Hippocampal formation (tissue), 2 donors: ENCODE measurements around the gene PAM.

Source experiments
- DNase-seq, 2 donors: peaks; one replicate each; lab custom pipeline; 2025; lab: John Stamatoyannopoulos, UW

PAM gene

DNA sequence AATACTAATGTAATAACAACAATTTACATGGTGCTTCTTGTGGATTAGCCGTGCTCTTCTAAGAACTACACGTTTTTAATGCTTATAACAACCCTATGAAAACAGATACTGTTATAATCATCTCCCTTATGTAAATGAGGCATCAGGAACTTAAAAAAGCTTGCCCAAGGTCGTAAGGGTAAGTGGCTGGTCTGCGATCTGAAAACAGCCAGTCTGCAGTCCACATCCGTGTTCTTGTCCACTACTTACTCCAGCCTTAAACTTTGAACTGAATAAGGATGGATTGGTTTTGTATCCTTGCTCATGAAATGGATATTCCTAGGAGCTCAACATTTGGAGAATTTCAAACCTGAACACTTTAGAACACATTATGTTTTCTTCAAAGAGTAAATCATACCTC is 26.7 kb downstream of the PAM start:
- DNase-seq = no peak

DNA sequence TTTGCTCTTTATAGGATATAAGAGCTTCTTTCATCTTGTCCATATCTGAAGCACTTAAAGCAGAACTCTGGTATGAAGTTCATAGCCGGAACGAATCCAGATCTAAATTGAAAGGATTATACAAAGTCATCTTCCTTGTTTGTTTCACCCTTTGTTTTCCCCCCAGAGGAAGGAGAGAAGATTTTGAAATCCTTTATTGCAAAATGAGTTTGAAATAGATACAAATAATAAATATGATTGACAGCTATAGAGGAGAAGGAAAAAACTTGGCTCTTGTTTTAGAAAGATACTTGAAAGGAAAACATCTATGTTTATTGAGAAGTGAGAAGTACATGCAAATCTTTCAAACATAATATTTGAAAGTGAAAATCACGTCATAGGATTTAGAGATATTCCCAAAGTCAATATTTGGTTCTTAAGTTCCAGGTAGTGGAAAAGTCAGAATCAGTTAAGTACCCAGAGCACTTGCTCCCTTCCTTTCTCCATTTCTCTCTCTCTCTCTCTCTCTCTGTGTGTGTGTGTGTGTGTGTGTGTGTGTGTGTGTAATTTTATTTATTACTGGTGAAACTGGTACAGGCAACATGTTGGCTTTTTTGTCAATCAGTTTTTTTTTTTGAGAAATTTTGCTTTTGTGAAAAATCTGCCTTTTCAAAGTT is 27.2 kb downstream of the PAM start:
- no peak for DNase-seq

DNA sequence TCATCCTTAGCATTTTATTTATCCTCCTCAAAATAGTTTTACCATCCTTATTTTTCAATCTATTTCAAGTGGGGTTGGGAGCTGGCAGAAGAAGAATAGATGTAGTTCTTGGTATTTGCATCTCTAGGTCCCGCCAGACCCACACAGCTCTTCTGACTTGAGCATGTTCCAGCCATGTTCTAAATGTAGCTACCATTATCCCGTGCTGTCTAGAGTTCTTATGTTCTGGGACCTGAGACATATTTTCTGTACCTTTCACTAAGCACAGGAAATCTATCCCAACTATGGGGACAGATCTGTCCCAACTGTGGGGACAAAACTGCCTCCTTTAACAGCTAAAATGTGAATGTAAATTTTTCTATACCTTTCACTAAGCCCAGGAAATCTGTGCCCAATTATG is 32.0 kb downstream of the PAM start:
- no peak for DNase-seq

DNA sequence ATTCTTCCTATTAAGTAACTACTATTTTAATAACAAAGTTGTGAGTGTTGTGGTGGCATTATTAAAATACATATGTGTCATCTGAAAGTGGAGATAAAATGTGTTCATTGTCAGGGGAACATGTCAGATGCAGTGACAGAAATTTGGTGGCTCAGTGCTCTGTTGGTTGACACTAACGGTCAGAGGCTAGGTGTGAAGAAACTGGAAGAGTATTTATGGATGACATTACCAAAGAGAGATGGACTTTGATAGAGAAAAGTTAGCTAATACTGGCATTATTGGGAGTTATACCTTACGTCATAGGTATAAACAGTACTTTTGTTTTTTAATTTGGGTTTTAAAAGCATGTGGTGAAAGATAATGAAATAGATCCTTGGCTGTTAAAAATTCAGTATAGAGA is 33.7 kb downstream of the PAM start:
- DNase-seq = no peak

DNA sequence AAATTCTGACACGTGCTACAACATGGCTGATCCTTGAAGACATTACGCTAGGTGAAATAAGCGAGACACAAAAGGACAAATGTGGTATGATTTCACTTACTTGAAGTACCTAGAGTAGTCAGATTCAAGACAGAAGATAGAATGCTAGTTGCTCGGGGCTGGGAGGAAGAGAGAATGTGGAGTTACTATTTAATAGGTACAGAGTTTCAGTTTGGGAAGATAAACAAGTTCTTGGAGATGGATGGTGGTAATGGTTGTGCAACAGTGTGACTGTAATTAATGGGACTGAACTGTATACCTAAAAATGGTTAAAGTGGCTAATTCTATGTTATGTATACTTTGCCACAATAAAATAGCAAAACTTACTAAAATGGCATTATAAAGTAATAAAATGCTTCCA is 34.4 kb downstream of the PAM start:
- DNase-seq = no peak

DNA sequence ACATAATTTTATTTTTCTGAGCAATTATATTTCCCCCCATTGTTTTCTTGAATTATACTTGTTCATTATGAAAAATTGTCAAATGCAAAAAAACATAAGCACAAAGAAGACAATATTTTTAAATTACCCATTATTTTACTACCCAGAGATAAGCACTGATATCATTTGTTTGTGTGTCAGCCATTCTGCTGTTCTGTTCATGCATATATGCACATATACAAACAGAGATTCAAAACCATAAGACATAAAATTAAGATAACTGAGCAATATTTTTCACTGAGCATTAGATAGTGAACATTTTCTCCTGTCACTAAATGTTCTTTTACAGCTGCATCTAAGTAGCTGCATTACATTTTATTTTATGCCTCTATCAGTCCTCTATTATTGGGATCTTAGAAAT is 35.6 kb downstream of the PAM start:
- DNase-seq = no peak

DNA sequence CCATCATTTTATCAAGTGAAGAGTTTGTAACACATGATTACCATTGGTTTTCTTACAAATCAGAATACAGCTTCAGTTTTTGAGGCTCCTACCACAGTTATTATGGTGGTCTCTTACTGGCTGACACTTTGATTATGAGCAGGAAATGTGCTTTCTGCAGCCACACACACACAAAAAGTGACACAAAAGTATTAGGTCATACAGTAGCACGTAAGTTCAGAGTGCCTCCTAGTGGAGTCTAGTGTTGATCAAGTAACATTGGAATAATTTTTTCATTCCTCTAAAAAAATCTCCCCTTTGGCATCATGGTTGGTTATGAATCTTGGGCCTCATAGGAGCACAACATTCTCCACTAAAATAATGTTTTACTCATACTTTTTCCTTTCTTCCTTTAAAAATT is 37.6 kb downstream of the PAM start:
- DNase-seq = no peak

DNA sequence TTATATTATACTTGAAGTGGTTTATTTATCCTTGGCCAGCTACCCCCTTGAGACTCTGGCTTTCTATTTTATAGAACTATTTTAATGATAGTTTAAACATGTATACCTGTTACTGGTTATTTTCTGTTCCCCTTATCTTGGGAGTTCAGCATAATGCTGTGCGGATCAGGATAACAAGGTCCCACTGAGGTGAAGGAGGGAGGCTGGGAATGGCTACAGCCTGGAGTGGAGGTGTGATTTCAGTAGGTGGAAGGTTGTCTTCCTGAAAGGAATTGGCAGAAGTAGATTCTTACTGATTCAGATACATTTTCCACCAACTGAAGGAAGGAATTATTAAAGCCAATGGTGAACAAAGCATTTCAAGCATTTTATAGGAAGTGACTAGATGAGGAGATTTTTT is 38.9 kb downstream of the PAM start:
- no peak for DNase-seq

DNA sequence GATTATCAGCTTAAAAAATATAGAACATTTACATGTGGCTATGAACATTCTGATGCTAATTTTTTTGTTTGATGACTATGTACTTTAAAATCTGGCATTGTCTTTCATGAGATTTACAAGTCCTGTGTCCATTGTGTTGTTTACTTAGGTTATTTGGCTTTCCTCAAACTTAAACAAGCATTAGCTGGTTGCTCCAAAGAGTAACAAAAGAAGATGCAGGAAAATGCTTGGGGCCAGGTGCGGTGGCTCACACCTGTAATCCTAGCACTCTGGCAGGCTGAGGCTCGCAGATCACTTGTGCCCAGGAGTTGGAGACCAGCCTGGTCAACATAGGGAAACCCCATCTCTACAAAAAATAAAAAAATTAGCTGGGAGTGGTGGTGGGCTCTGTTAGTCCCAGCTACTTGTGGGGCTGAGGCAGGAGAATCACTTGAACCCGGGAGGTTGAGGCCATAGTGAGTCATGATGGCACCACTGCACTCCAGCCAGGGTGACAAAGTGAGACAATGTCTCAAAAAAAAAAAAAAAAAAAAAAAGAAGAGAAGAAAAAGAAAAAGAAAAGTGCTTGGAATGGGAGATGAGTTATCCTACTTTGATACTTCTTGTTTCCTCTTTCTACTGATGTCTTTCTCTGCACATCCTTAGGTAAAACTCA is 39.7 kb downstream of the PAM start:
- no peak for DNase-seq

DNA sequence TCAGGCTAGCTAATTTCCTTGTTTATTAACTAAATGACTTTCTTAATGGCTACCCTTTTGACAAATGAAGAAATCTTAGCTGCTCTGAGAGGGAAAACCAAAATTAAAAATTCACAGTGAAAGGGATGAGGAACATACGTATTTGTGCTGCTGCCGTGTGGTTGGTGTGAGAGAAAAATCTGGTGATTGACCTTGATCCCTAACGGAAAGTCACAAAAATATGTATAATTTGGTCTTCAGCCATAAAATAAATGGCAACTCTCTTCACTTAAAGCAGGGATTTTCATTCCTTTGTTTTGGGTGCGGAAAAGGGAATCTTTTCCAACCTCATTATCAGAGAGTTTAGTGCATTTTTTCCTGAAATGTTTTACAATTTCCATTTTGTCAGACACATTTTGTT is 40.4 kb downstream of the PAM start:
- no peak for DNase-seq

DNA sequence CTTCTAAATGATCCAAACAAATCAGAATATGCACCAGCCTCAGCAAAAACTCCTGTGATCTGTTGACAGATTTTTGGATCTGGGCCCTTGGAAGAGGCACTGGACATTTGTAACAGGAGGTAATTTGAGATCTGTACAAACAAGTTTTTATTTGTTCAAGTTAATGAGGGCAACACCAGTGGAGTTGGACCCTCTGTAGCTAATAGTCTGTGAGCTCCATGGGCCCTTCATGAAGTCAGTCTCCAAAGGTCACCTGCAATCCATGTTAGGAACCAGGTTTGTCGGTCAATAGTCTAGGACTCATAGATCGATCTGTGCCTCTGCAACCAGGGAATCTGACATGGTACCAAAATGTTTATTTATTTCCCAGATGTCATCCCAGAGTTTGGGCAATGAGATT is 40.9 kb downstream of the PAM start:
- no peak for DNase-seq

DNA sequence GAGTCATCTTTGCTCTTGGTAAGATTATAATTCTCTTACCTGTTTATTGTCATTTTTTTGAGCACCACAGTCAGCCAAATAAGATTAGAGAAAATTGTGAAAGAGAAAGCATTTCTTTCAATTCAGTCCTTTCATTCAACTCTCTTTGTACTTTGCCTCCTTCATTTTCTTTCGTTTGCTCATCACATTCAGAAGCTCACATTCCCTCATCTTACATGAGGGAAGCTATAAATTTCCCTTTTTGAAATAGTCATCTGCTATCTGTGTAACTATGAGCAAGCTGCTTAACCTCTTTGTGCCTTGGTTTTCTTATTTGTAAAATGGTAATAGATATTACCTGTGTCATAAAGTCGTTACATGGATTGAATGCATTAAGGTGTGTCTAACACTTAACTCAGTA is 41.4 kb downstream of the PAM start:
- DNase-seq = no peak

DNA sequence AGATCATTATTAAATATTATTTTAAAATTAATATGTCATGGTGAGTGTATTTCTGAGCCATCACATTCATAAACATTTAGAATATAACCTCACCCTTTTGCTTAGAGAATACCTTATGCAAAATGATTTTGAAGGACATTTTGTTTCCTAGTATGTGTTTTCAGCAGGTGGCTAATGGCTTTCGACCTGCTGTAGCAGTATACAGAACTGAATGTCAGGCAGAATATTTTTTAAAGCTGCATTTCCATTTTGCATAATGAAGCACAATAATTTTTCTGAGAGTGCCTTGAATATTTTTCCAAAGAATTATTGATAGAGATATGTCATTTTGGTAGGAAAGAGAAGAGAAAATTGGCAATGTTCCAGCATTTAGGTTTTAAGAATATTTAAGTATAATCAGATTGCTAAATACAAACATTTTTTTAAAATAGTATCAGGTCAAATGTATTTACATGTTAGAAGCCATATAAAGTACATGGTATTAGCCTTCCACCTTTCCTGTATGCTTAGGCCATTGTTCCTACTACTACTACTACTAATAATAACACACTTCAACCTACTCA is 42.3 kb downstream of the PAM start:
- DNase-seq = no peak

DNA sequence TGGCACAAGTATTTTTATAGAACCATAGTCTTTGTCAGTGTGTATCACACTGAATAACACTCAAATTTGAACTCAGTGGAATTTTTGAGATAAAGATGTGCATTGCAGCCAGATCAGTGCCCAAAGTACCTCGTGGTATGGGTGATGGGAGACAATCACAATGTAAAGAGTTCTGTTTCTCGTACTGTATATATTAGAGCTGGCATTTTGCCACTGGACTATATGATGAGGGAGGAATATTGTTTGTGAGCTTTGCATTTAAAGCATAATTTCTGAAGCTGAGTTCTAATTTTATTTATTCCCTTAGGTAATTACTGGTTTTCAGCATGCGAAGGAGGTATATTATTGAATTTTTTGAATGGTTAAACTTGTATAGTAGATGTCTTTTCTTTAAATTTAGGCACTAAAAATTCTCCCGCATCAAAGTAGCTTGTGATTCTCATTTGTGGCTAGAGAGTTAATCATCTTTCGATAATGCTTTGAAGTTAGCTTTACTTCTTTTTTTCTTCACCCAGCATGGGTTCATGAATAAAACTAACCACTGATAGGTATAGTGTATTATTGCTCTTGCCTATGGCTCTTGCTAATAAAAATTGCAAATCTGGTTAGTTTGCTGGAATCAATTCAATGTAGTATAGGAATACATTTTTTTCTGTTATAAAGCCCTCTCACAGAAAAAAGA is 43.1 kb downstream of the PAM start:
- DNase-seq = no peak

DNA sequence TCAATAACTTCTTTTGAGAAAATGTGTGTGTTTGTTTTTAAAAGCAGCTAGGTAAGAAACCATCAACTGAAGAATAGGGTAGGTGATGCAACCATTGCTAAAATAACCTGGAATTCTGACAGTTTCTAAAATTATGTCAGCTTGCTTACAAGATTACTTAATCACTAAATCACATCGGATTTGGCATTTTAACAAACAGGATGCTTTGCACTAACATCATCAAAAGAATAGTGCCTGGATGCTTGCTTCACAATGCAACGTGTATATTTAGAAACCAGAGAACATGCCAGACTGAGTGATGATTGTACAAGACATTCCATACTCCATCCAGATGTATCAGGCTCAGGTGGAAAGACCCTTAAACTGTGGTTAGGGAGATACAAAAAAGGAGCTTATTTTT is 43.9 kb downstream of the PAM start:
- no peak for DNase-seq

DNA sequence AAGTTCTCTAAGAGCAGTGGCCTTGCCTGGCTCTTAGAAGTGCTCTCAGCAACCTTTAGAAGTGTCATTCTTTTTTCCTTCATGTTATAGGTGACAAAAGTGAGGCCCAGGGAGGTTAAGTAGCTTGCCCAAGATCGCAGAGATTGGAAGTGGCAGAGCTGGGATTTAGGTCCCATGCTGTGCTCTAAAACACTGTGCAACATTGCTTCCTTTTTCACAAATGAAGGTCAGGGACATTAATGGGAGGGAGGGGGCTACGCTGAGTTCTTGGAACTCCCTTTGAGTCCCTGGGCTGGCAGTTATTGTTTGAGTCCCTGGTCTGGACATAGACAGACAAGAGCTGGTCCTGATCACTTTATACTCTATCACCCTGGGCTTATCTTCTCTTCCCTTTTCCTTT is 45.3 kb downstream of the PAM start:
- no peak for DNase-seq

DNA sequence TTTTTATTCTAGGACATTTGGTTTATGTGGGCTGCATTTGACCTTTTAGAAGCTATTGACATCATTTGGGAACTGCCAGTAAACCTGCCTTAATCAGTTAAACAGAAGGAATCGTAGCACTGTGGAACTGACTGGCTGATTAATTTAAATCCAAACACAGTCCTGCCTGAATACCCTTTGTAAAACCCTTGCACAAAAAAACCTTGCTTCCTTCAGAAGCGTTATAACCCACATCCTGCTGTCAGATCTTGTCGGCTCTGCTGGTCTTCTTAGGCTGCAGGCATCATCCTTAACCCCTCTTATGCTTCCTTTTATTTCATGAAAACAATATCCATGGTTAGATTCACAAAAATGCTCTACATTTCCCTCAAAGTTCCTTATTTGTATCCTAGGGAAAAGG is 46.3 kb downstream of the PAM start:
- no peak for DNase-seq

DNA sequence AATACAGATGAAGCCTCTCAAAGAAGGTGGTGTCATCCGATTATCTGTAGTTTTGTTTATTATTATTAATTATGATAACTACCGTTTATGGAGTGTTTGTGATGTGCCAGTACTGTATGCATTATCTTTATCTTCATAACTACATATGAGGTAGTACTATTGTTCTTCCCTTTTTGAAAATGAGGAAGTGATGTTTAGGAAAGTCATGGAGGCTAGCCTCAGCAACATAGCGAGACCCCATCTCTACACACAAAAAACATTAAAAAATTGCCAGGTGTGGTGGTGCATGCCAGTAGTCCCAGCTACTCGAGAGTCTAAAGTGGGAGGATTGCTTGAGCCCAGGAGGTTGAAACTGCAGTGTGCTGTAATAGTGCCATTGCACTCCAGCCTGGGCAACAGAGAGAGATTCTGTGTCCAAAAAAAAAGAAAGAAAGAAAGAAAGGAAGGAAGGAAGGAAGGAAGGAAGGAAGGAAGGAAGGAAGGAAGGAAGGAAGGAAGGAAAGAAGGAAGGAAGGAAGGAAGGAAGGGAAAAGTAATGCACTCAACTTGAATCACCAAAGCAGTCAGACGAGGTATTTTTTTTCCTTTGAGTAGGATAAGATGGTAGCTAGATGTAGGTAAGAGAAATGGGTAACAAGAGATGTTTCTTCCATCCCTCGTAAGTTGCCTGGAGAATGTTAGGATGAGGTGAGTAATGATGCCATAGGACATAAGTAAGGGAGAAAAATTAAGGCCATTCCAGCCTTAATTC is 47.8 kb downstream of the PAM start:
- DNase-seq = no peak

DNA sequence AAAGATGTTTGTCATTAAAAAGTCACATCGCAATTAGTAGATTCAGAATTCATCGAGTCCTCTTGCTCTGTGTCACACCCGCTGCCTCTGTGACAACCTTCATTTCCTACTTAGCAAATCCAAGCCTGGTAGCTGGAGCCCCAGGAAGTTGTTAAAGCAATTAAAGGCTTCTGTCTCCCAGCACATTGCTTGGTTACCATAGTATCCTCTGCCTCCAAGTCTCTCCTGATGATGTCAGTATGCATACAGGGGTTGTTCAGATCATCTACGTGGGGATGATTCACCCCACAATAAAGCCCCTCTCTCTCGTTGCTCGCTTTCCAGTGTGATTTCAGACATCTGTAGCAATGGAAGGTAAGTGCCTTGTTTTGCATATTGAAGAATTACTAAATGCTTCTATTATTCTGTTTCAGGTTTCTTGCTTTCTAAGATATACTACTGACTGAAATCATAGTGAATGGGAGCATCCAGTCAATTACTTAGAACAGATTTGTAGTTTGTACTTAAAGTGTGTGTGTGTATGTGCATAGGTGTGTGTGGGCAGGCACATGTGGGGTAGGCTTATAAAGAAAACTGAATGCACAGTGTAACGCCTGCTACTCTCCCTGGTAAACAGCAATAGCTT is 52.9 kb downstream of the PAM start:
- DNase-seq = no peak

DNA sequence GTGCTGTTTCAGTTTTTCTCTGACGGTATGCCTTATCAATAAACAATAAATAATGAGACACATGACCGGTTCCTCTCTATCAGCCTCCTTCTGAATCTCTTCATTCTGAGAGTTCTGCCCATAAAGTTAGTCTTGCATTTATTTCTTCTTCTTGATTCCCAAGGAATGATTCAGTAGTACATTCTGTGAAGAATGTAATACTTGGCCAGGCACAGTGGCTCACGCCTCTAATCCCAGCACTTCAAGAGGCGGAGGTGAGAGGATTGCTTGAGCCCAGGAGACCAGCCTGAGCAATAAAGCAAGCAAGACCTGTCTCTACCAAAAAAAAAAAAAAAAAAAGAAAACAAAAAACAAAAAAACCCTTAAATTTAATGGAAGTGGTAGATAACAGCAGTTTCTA is 53.9 kb downstream of the PAM start:
- no peak for DNase-seq

DNA sequence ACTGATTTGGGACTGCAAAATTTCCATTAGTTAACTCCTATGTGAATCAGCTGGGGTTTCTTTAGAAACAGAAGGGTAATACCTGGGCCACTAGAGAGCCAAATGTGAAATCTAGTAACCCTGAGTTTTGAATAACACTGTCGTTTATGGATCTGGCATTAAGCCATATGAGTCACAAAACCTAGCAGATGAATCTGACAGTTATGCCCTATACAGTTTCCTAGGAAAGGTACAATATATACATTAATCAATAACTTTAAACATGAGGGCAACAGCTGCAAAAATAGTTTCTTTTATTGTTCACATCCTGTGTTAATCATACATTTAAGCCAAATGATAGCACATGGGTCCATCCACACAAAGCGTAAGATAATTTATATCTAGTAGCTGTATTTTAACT is 56.9 kb downstream of the PAM start:
- DNase-seq = no peak

DNA sequence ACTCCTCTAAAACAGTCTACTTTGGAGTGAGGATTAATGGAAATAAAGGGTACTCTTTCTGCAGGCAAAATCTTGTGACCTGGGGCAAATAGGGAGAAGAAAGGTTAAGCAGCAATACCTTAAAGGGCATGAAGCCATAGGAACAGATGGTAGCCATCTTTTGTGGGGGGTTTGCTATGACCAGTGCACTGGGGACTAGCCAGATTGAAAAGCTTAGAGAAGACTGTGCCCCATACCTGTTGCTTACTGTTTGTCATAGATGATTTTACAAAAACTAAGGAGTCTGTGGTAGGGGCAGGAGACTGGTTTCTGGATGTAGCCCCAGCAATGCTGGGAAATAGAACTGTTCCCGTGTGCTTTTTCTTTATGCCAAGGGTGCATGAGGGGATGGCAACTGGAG is 58.6 kb downstream of the PAM start:
- DNase-seq = no peak
